Effector CD8-positive, alpha-beta T cell (primary cell): ENCODE results near the gene CDHR1.
"Not testable (repeated sequence)": the region's sequence is repeated elsewhere in the genome, so short reads cannot be mapped to it uniquely, and the experiment has no call there.

ENCODE experiments used
- DNase-seq: peaks from one replicate; lab custom pipeline; 2025; lab: John Stamatoyannopoulos, UW

CDHR1 gene

GRCh38 chr10:84175436-84175835 is 18.9 kb upstream of the CDHR1 start:
- DNase-seq: no peak

- no peak for DNase-seq
Observed at GRCh38 chr10:84176351-84176750, 18.0 kb upstream of the CDHR1 start.

- DNase-seq: no peak
Observed at GRCh38 chr10:84176836-84177474, 17.4 kb upstream of the CDHR1 start.

GRCh38 chr10:84177541-84178141 is 16.7 kb upstream of the CDHR1 start:
- DNase-seq: peak; percentile 5

GRCh38 chr10:84178160-84178609 is 16.2 kb upstream of the CDHR1 start:
- DNase-seq: no peak

GRCh38 chr10:84179059-84179710 is 15.2 kb upstream of the CDHR1 start:
- no peak for DNase-seq

GRCh38 chr10:84180386-84180785 is 14.0 kb upstream of the CDHR1 start:
- DNase-seq: not testable (repeated sequence)

- DNase-seq: no peak
Observed at GRCh38 chr10:84181631-84182030, 12.7 kb upstream of the CDHR1 start.

GRCh38 chr10:84184517-84184916 is 9.8 kb upstream of the CDHR1 start:
- no peak for DNase-seq

- no peak for DNase-seq
Observed at GRCh38 chr10:84185526-84186175, 8.7 kb upstream of the CDHR1 start.

- no peak for DNase-seq
Observed at GRCh38 chr10:84188815-84189214, 5.5 kb upstream of the CDHR1 start.

- DNase-seq: no peak
Observed at GRCh38 chr10:84190621-84191020, 3.7 kb upstream of the CDHR1 start.

GRCh38 chr10:84191106-84191505 is 3.2 kb upstream of the CDHR1 start:
- no peak for DNase-seq

- no peak for DNase-seq
Observed at GRCh38 chr10:84193327-84193726, 1.0 kb upstream of the CDHR1 start.

- no peak for DNase-seq
Observed at GRCh38 chr10:84193846-84194423, 402 bp upstream of the CDHR1 start.

- DNase-seq: no peak
Observed at GRCh38 chr10:84195044-84195830, 900 bp downstream of the CDHR1 start.

GRCh38 chr10:84196083-84196482 is 1.7 kb downstream of the CDHR1 start:
- no peak for DNase-seq

GRCh38 chr10:84196941-84197340 is 2.6 kb downstream of the CDHR1 start:
- DNase-seq: no peak

- no peak for DNase-seq
Observed at GRCh38 chr10:84197643-84198042, 3.3 kb downstream of the CDHR1 start.

GRCh38 chr10:84198206-84198915 is 4.0 kb downstream of the CDHR1 start:
- no peak for DNase-seq
